Activated T-helper 1 cell treated with anti-CD3 and anti-CD28 coated beads, Interleukin-2, amount 50 U/mL, for 16 hours (primary cell): ENCODE data around the gene MAMDC4.
"Not testable (repeated sequence)": the region's sequence is repeated elsewhere in the genome, so short reads cannot be mapped to it uniquely, and the experiment has no call there.

Experiments used
- DNase-seq, 2 donors: peaks; one replicate each; pipeline ENCODE4 v3.0.0-alpha.2; 2020; ENCODE audit warnings: low read depth in 1 of 2, low spot score in 1 of 2

MAMDC4 gene

DNA sequence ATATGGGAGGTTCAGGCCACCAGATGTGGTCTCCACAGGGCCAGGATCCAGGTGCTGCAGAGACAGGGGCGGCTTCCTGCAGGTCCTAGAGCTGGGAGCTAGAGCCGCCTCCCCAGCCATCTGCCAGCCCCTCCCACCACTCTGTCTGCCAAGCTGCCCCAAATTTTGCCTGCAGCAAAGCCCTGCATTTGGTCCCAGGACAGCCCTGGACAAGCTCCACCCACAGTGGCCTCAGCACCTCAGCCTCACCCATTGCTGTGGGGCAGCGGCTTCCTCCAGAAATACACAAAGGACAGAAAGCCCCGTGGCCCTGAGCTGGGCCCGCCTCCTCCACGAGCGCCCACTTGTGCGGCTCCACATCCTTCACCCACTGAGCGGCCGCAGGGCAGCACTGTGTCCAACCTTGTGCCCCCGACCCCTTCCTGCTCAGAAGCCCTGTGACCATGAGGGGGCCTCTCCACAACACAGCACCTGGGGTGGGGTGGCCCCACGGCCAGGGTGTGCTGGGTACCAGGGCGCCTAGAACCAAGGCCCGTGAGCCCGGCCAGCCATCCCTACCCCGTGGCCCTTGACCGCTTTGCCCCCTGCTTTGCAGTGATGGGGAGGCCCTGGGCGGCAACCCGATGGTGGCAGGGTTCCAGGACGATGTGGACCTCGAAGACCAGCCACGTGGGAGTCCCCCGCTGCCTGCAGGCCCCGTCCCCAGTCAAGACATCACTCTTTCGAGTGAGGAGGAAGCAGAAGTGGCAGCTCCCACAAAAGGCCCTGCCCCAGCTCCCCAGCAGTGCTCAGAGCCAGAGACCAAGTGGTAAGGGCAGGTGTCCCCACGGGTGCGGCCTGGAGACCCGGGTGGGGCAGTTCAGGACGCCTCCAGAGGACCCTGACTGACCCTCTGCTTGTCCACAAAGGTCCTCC is 13.6 kb upstream of the MAMDC4 start:
- DNase-seq: no peak

DNA sequence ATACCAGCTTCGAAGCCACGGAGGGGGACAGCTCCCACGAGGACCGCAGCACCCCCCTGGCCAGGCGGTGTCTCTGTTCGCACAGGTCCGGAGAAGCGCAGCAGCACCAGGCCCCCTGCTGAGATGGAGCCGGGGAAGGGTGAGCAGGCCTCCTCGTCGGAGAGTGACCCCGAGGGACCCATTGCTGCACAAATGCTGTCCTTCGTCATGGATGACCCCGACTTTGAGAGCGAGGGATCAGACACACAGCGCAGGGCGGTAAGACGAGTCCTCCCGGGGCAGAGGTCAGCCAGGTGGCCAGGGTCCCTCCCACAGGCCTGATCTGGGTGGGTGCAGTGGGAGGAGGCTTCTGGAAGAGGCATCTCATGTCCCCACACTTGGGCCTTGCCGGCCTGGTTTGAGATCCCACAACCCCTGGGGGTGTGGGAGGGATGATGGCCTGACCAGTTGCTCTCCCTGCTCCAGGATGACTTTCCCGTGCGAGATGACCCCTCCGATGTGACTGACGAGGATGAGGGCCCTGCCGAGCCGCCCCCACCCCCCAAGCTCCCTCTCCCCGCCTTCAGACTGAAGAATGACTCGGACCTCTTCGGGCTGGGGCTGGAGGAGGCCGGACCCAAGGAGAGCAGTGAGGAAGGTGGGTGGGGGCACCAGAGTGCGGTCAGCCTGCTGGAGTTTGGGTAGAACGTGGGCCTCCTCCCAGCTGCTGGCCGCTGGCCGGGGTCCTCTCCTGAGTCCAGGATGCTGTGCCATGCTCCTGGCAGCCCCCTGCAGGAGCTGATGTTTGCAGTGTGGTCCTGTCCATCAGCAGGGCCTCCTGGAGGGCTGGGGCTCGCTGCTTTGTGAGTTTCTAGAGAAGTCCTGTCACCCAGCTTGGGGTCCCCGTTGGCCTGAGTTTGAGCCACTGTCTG is 12.7 kb upstream of the MAMDC4 start:
- DNase-seq: no peak

DNA sequence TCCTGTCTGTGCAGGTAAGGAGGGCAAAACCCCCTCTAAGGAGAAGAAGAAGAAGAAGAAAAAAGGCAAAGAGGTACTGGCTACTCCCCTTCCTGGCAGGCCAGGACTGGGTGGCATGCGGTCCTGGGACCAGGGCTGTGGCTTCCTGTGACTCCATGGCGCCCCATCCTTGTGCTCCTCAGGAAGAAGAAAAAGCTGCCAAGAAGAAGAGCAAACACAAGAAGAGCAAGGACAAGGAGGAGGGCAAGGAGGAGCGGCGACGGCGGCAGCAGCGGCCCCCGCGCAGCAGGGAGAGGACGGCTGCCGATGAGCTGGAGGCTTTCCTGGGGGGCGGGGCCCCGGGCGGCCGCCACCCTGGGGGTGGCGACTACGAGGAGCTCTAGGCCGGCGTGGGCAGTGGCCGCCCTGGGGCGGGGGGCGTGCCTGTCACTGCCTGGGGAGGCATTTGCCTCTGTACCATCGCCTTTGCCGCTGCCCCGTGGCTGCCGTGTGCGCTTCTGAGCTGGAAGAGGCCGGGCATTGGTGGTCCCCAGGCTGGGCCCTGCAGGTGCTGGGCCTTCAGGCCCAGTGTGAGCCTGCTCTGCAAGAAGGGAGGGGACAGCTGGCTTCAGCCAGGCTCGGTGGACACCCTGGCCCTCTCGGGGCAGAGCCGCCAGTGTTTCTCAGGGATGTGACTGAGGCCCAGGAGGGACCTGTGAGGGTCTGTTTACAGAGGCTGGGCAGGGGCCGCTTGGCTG is 11.8 kb upstream of the MAMDC4 start:
- DNase-seq: no peak

DNA sequence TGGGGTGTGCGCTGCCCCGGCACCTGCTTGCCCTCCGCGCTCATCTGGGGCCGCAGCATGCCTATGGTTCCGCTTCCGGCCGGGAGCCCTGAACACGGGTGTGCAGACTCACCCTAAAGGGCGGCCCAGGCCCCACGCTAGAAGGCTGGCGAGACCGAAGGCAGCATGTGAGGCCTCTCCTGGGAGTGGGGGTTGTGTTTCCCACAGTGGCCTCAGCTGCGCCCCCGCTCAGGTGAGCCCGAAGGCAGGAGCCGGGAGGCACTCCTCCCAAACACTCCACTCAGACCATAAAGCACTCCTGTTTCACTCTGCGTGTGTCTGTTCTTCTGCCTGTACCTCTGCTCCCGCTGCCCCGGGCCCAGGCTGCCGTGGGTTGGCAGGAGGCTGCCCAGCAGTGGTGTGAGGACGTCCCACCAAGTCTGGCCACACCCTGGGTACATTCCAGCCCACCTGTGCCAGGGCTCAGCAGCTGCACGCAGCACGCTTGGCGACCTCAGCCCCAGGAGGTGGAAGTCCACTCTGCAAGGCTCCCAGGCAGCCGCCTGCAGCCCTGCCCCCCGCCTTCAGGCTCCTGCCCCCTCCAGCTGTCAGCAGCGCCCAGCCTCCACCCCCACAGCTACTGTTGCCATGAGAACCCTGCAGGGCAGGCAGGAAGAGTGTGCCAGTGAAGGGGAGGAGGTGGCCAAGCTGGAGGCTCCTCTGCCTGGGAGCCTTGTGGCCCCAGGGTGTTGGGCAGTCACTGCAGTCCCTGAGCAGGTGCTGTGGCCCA is 11.1 kb upstream of the MAMDC4 start:
- no peak for DNase-seq

DNA sequence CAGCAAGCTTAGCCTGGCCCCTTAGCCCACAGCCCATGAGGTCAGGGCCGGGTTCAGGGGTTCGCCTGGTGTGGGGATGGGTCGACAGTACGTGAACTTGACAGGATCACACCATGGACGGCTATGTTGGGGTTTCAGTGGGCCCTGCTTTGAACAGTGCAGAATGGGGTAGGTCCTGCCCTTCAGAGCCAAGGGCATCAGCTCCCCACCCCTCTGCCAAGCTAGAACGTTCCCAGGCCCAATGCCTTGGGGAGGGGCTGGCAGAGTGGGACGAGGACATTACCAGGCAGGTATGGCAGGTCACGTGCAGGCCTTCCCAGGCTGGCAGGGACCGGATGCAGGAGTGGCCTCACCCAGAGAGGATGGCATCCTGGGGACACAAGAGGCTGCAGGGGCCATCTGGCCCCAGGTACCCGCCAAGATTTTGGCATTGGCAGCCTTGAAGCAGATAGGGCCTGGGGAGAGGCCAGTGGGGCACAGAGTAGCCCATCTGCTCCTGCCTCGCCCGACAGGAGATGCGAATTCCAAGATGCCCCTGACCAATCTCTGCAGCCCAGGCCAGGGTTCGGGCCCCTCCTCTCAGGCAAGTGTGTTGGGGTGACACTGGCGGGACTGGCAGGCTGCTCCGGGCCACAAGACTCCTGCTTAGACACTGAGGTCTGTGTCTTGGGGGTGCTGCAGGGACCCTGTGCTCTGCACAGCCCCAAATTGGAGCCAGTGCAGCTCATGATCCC is 10.3 kb upstream of the MAMDC4 start:
- DNase-seq: not testable (repeated sequence)

DNA sequence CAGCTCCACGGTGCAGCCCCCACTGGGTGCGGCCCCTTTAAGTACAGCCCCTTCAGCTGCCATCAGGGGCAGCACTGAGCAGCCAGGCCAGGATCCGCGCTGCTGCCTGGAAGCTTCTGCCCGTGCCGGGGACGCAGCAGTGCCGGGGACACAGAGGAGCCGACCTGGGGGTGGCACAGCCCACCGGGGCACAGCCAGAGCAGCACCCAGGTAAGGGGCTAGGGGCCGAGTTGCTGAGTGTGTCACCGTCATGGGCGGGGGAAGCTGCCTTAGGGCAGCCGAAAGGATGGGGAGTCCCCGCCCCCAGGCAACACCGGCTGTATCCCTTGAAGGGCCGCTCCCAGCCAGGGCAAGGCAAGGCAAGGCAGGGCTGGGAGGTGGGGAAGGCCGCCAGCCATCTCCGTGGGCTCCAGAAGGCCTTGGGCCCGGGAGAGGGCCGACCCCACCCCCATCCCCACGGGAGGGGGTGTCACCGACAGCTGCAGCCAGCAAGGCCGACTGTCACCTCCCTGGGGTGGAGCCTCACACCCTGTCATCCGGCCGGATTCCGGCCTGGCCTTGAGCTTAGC is 9.7 kb upstream of the MAMDC4 start, which contains the start of gene AJM1:
AJM1 (plus strand) TSS at position 99 of the 569 bp plus-strand sequence. CDS start 1,937 bp downstream, outside the sequence.
- peak; percentile 58 to 62 for DNase-seq

DNA sequence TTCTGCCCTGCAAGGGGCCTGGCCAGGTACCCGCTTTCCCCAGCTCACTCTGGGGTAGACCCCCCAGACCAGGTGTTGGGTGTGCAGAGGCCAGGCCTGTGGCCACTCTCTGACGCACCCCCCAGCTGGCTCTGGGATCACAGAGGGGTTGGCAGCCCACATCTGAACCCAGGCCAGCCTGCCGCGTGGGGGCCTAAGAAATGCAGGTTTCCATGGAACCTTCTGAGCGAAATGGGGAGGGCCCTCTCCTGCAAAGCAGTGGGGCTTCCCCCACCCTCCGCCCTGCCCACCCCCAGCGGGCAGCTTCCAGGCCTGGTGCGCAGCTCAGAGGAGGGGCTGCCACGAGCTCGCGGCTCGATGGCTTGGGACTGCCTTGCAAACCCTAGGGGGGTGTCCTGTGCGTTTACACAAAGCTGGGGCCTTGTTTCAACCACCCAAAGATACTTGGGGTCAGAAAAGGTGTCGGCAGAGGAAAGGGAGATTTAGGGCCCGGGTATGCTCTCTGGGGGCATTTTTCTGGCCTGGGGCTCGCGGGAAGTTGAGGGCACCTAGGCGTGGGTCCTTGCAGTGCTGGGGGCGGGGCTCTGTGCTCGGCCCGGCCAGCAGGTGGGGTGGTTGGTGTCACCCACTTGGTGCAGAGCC is 8.9 kb upstream of the MAMDC4 start:
- DNase-seq: not testable (repeated sequence)

DNA sequence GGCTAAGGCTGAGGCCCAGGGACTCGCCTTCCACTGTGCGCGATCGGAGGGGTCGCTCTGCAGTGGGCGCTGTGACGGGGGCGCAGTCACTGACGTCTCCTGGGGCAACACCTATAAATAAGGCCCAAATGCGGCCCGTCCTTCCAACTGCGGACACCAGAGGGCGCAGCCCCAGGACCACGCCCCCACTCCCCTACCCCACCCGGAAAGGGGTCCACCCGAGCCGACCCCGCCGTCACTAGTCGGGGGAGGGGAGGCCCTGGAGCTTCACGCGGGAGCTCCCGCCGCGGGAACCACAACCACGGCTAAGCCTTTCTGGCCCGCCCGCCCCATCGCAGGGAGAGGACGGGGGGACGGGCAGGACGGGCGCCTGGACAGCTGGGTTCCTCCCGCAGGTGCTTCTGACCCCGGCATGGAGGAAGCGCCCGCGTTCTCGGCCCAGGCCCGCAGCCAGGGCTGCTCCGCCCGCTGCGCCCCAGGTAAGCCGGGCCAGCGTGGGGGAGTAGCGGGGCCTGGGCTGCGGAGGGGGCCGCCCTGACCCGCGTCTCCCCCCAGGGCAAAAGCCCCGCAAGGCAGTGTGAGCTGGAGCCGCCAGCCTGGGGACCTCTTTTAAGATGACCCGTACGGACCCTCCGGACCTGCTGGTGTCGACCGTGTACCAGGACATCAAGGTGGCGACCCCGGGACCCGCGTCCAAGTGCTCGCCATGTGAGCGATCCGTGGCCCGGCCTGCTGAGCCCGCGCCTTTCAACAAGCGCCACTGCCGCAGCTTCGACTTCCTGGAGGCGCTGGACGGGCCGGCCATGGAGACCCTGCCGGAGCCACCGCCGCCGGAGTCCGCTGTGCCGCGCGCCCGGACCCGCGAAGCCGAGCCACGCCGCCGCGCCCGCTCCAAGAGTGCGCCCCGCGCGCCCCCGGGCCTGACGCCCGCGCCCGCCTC is 8.1 kb upstream of the MAMDC4 start:
- DNase-seq: peak; percentile 43 to 51

DNA sequence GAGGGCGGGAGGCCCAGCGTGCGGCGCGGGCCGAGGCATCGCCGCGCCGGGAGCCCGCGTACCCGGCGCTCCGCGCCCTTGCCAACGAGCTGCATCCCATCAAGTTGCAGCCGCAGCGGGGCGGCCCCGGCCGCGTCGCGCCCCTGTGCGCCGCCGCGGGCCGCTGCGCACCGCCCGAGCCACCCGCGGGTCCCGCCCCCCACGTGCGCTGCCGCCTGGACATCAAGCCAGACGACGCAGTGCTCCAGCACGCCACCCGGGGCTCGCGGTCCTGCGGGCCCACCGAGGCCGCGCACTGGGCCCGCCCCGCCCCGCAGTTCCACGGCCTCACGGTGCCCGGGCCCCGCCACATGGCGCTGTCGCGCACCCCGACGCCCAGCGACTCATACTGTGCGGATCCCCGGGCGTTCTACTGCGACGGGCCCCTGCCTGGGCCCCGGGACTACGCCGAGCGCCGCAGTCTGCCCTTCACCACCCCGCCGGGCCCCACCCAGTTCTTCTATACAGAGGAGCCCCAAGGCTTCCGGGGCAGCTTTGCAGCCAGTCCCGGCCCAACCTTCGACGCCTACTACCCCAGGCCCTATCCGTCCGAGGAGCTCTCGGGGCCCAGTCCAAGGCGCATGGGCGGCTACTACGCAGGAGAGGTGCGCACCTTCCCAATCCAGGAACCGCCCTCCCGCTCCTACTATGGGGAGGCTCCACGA is 7.2 kb upstream of the MAMDC4 start:
- DNase-seq: no peak

DNA sequence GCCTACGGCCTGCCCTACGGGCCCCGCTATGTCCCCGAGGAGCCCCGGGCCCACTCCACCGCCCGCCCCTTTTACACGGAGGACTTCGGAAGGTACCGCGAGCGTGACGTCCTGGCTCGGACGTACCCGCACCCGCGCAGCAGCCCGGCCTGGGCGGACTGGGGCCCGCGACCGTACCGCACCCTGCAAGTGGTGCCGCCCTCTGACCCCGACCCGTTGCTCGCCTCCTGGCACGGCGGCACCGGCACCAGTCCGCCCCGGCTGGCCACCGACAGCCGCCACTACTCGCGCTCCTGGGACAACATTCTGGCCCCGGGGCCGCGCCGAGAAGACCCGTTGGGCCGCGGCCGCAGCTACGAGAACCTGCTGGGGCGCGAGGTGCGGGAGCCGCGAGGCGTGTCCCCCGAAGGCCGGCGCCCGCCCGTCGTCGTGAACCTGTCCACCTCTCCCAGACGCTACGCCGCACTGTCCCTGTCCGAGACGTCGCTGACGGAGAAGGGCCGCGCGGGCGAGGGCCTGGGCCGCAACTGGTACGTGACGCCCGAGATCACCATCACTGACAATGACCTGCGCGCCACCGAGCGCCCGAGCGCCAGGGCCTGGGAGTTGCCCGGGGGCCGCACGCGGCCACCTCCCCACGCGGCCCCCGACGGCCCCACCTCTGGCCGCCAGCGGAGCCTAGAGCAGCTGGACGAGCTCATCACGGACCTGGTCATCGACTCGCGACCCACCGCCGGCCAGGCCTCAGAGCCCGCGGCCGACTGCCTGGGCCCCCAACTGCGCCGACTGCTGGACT is 6.5 kb upstream of the MAMDC4 start:
- DNase-seq: no peak

DNA sequence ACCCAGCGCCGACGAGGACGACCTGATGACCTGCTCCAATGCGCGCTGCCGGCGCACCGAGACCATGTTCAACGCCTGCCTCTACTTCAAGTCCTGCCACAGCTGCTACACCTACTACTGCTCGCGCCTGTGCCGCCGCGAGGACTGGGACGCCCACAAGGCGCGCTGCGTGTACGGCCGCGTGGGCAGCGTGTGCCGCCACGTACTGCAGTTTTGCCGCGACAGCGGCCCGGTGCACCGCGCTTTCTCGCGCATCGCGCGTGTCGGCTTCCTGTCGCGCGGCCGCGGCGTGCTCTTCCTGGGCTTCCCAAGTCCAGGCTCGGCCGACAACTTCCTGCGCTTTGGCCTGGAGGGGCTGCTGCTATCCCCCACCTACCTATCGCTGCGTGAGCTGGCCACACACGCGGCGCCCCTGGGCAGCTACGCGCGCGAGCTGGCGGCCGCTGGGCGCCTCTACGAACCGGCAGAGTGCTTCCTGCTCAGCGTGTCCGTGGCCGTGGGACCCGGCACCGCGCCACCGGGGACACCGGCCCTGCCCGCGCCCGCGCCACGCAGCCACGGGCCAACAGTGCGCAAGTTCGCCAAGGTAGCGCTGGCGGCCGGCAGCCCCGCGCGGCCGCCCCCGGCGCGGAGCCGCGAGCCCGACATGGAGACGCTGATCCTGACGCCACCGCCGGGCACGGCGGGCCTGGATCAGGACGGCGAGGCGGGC is 5.6 kb upstream of the MAMDC4 start:
- no peak for DNase-seq

DNA sequence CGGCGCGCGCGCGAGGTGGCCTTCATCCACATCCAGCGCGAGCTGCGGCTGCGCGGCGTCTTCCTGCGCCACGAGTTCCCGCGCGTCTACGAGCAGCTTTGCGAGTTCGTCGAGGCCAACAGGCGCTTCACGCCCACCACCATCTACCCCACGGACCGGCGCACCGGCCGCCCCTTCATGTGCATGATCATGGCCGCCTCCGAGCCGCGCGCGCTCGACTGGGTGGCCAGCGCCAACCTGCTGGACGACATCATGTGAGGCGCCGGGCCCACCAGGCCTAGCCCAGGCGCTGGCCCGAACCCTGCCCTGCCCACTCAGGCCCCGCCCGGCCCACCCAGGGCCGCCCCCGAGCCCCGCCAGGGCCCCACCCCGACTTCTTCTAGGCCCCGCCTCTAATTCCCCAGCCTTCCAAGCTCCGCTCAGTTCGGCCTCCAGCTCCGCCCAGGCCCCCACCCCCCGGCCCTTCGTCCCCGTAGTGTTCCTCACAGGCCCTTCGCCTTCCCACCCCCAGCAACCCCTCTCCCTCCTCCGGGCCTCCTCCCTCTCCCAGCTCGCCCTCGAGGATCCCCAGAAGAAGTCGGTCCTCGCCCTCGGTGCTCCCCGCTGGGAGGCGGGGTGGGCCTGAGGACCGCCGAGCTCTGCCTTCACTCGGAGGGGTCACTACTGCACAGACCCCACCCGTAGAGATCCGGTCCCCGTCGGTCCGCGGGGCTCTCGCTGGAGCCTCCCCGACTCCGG is 4.9 kb upstream of the MAMDC4 start:
- DNase-seq: no peak

DNA sequence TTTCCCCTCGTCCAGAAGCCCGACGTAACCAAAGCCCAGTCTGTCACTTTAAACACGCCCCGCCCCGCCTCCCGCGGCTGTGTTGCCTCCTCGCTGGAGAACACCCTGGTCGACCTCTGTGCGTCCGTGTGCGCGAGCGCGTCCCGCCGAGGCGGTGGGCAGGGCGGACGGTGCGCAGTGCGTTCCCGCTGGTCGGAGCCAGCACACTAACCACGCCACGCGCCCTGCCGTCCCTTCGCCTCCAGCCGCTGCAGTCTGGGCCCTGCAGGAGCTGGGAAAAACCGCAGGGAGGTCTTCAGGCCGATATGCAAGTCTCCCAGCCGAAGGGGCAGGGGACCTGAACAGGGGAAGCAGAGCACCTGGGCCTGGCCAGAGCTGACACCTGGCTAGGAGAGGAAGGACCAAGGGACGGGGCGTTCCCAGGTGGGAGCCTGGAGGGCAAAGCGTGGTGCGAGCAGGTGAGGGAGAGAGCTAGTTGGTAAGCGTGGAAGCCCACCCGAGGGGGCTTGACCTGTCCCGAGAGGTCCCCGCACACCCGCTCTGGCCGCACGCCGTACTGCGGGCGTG is 4.2 kb upstream of the MAMDC4 start:
- peak; percentile 37 to 47 for DNase-seq

DNA sequence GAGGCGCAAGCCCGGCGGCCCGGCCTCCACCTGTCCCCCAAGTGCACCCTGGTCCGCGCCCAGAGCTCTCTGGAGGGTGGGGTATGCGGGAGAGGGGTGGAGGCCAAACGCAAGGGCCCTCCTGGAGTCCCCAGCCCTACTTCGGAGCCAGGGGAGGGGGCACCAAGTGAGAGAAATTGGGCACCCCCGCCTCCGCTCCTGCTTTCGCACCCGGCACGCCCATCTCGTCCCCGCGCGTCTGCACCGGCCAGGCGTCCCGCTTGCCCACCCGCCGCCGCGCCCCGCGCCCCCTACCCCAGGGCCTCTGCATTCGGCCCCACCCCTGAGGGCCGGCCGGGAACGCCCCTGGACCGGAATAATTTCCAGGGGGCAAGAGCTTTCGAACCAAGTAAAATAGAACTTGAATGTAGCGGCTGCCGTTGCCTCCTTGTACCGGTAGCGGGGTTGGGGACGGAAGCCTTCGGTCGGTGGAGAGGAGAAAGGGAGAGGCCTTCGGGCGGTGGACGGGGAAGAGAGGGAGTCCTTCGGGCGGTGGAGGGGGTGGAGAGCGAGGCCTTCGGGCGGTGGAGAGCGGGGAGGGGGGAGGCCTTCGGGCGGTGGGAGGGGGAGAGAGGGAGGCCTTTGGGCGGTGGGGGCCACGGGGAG is 3.6 kb upstream of the MAMDC4 start:
- DNase-seq: no peak
